Osteocyte (in vitro differentiated cells): Measurements from ENCODE around the gene RELB. TPM values are rescaled to one million over a fixed set of nuclear protein-coding genes. Genes with fewer than 3 reads are reported as not detected.

ENCODE experiments used
- DNase-seq: peaks from one replicate; pipeline ENCODE4 v3.0.0; 2021; ENCODE audit warnings: mixed read lengths; ENCODE audit not compliant: unreplicated experiment; ENCODE audit errors: extremely low spot score
- H3K27ac Mint-ChIP-seq: one replicate; pipeline ENCODE4 v1.8.0; 2021; ENCODE audit warnings: mild to moderate bottlenecking, mixed read lengths; ENCODE audit not compliant: unreplicated experiment
- H3K27me3 Mint-ChIP-seq: one replicate; pipeline ENCODE4 v1.8.0; 2021; ENCODE audit warnings: mixed read lengths; ENCODE audit not compliant: unreplicated experiment
- H3K36me3 Mint-ChIP-seq: one replicate; pipeline ENCODE4 v1.8.0; 2021; ENCODE audit warnings: mixed read lengths; ENCODE audit not compliant: unreplicated experiment
- H3K4me1 Mint-ChIP-seq: one replicate; pipeline ENCODE4 v1.8.0; 2021; ENCODE audit warnings: mixed read lengths; ENCODE audit not compliant: unreplicated experiment
- H3K4me3 Mint-ChIP-seq: one replicate; pipeline ENCODE4 v1.8.0; 2021; ENCODE audit warnings: mild to moderate bottlenecking, moderate library complexity, mixed read lengths; ENCODE audit not compliant: unreplicated experiment
- H3K9me3 Mint-ChIP-seq: one replicate; pipeline ENCODE4 v1.8.0; 2021; ENCODE audit warnings: mixed read lengths; ENCODE audit not compliant: unreplicated experiment
- total RNA-seq: library from RNA; stranded (reverse); gene quantifications from 2 replicates; pipeline ENCODE4 v1.2.1, GENCODE V29; 2021
- TF ChIP-seq, protein P1 (sequence below): fragments of 200-600 bp; sonication (generic); IDR thresholded peaks from 2 replicates; pipeline ENCODE4 v1.5.0; 2021; ENCODE audit warnings: antibody characterized with exemption, mild to moderate bottlenecking, moderate library complexity

RELB gene
- total RNA-seq, 1 donor from 2014 or later, result 15.1 TPM

DNA sequence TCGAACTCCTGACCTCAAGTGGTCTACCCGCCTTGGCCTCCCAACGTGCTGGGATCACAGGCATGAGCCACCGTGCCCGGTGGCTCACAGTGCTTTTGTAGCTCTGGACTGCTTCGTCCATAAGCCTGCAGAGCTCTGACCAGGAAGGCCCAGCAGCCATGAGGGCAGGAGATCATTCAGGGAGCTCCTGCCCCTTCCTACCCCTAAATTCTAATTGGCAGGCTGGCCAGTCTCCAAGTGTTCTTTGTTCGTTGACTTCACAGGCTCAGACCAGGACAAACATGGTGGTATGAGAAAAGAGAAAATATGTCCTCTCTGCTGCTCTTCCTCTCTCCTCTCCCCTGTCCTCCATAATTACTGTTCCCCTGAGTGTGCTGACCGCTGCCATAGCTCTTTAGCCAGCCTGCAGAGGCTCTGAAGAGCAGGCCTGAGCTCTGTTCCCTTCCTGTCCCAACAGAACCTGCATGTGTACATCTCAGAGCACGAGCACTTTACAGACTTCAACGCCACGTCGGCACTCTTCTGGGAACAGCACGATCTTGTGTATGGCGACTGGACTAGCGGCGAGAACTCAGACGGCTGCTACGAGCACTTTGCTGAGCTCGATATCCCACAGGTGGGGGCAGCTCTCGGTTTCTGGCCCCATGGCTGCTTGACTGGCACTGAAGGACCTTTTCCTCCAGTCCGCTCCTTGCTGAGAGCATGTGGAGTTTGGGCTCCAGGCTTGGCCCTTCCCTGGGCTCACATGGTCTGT is 27.1 kb upstream of the RELB start:
- Mint-ChIP-seq H3K27me3 (no peaks in the 10 kb centered on the region), H3K4me3 (no peak overlapping the region), H3K27ac (no peak overlapping the region), H3K4me1 (no peaks in the 10 kb centered on the region), H3K36me3 (peaks cover 20% of the 10 kb centered on the region), H3K9me3 (no peaks in the 10 kb centered on the region)
- no peak for DNase-seq
- TF ChIP-seq, protein P1, sequence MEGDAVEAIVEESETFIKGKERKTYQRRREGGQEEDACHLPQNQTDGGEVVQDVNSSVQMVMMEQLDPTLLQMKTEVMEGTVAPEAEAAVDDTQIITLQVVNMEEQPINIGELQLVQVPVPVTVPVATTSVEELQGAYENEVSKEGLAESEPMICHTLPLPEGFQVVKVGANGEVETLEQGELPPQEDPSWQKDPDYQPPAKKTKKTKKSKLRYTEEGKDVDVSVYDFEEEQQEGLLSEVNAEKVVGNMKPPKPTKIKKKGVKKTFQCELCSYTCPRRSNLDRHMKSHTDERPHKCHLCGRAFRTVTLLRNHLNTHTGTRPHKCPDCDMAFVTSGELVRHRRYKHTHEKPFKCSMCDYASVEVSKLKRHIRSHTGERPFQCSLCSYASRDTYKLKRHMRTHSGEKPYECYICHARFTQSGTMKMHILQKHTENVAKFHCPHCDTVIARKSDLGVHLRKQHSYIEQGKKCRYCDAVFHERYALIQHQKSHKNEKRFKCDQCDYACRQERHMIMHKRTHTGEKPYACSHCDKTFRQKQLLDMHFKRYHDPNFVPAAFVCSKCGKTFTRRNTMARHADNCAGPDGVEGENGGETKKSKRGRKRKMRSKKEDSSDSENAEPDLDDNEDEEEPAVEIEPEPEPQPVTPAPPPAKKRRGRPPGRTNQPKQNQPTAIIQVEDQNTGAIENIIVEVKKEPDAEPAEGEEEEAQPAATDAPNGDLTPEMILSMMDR, result no peak

- DNase-seq, result no peak
Observed at GRCh38 chr19:44974857-44975256, 26.4 kb upstream of the RELB start.

DNA sequence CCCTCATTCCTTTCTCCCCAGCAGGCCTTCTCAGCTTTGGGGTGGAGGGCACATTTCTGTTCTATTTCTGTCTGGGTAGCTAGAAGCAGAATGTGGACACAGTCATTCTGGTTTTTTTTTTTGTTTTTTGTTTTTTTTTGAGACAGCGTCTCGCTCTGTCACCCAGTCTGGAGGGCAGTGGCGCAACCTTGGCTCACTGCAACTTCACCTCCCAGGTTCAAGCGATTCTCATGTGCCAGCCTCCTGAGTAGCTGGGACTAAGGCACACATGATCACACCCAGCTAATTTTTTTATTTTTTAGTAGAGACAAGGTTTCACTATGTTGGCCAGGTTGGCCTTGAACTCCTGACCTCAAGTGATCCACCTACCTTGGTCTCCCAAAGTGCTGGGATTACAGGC is 25.8 kb upstream of the RELB start:
- Mint-ChIP-seq H3K27ac (no peak overlapping the region), H3K4me3 (no peak overlapping the region), H3K36me3 (peaks cover 20% of the 10 kb centered on the region), H3K4me1 (no peaks in the 10 kb centered on the region), H3K27me3 (no peaks in the 10 kb centered on the region), H3K9me3 (no peaks in the 10 kb centered on the region)
- TF ChIP-seq, protein P1, result no peak
- no peak for DNase-seq

More at GRCh38 chr19:44974857-44975256, 26.4 kb upstream of the RELB start:
- Mint-ChIP-seq H3K4me3 (no peak overlapping the region), H3K36me3 (peaks cover 19% of the 10 kb centered on the region), H3K27me3 (no peaks in the 10 kb centered on the region), H3K4me1 (no peaks in the 10 kb centered on the region), H3K9me3 (no peaks in the 10 kb centered on the region), H3K27ac (no peak overlapping the region)
- TF ChIP-seq, protein P1, result no peak

- H3K27me3 Mint-ChIP-seq, result no peaks in the 10 kb centered on the region
- peaks cover 20% of the 10 kb centered on the region for H3K36me3 Mint-ChIP-seq
Observed at GRCh38 chr19:44984005-44984404, 17.3 kb upstream of the RELB start.

DNA sequence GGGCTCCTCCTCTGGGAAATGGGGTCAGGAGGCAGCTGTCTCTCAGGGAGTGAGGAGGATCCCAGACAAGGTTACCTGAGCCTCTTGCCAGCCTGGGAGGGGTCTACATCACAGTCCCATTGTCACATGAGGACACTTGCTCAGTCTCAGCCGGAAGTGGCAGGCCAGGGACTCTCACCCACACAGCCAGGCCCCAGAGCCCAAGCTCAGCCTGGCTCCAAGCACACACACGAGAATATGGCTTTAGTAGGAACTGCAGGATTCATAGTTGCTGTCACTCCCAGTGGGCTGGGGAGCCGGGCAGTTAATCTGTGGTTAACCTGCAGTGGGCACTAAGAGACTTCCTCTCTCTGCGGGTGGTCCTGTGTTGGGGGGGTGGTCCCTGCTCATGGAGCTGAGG is 15.8 kb upstream of the RELB start:
- Mint-ChIP-seq H3K9me3 (no peaks in the 10 kb centered on the region), H3K27me3 (no peaks in the 10 kb centered on the region), H3K36me3 (peaks cover 18% of the 10 kb centered on the region), H3K4me1 (no peaks in the 10 kb centered on the region), H3K27ac (no peak overlapping the region), H3K4me3 (no peak overlapping the region)
- DNase-seq, result no peak
- TF ChIP-seq, protein P1, result no peak

More at GRCh38 chr19:44984005-44984404, 17.3 kb upstream of the RELB start:
- no peaks in the 10 kb centered on the region for H3K9me3 Mint-ChIP-seq
- no peak overlapping the region for H3K4me3 Mint-ChIP-seq
- no peak for DNase-seq
- TF ChIP-seq, protein P1, result no peak
- no peaks in the 10 kb centered on the region for H3K4me1 Mint-ChIP-seq
- H3K27ac Mint-ChIP-seq, result no peak overlapping the region
